Neural progenitor cell (in vitro differentiated cells): ENCODE data around the gene CHCHD6. TPM values are rescaled to one million over a fixed set of nuclear protein-coding genes. Genes with fewer than 3 reads are reported as not detected.

Experiments
- DNase-seq: peaks from one replicate; pipeline ENCODE4 v3.0.0-alpha.2; 2016; ENCODE audit warnings: low spot score
- H2AFZ ChIP-seq: fragments of 200-600 bp; sonication (generic); replicated peaks from 2 replicates; pipeline ENCODE4 v1.6.1; 2016; ENCODE audit warnings: antibody characterized with exemption
- H3F3A ChIP-seq: fragments of 200-600 bp; sonication (generic); 2 replicates; pipeline ENCODE4 v1.6.1; 2016; ENCODE audit warnings: antibody characterized with exemption, low read depth
- H3K27ac ChIP-seq: fragments of 200-600 bp; sonication (generic); 2 replicates; pipeline ENCODE4 v1.5.1; 2016; ENCODE audit warnings: mild to moderate bottlenecking
- H3K27me3 ChIP-seq: fragments of 200-600 bp; sonication (generic); 2 replicates; pipeline ENCODE4 v1.6.1; 2016; ENCODE audit warnings: mild to moderate bottlenecking, moderate library complexity
- H3K36me3 ChIP-seq: fragments of 200-600 bp; sonication (generic); 2 replicates; pipeline ENCODE4 v1.5.1; 2016
- H3K4me1 ChIP-seq: fragments of 200-600 bp; sonication (generic); 2 replicates; pipeline ENCODE4 v1.6.1; 2016; ENCODE audit warnings: mixed run types
- H3K4me2 ChIP-seq: fragments of 200-600 bp; sonication (generic); 2 replicates; pipeline ENCODE4 v1.6.1; 2016
- H3K4me3 ChIP-seq: fragments of 200-600 bp; sonication (generic); 2 replicates; pipeline ENCODE4 v1.5.1; 2016
- H3K79me2 ChIP-seq: fragments of 200-600 bp; sonication (generic); 2 replicates; pipeline ENCODE4 v1.6.1; 2016; ENCODE audit warnings: low read depth
- H3K9ac ChIP-seq: fragments of 200-600 bp; sonication (generic); 2 replicates; pipeline ENCODE4 v1.6.1; 2016
- H3K9me3 ChIP-seq: fragments of 200-600 bp; sonication (generic); 2 replicates; pipeline ENCODE4 v1.5.1; 2016; ENCODE audit warnings: low read depth
- H4K20me1 ChIP-seq: fragments of 200-600 bp; sonication (generic); 2 replicates; pipeline ENCODE4 v1.6.1; 2016; ENCODE audit warnings: low read depth
- H3K27ac Mint-ChIP-seq: 3 replicates; pipeline ENCODE4 v1.8.0; 2021; ENCODE audit warnings: mixed read lengths
- H3K27me3 Mint-ChIP-seq: 2 replicates; pipeline ENCODE4 v1.8.0; 2022; ENCODE audit warnings: low read depth, mild to moderate bottlenecking, inconsistent platforms, moderate library complexity, mixed read lengths; ENCODE audit not compliant: insufficient read depth
- H3K36me3 Mint-ChIP-seq: 3 replicates; pipeline ENCODE4 v1.8.0; 2021; ENCODE audit warnings: mixed read lengths
- H3K4me1 Mint-ChIP-seq: 3 replicates; pipeline ENCODE4 v1.8.0; 2021; ENCODE audit warnings: mixed read lengths
- H3K4me3 Mint-ChIP-seq: 3 replicates; pipeline ENCODE4 v1.8.0; 2021; ENCODE audit warnings: mild to moderate bottlenecking, moderate library complexity, mixed read lengths
- H3K9me3 Mint-ChIP-seq: 3 replicates; pipeline ENCODE4 v1.8.0; 2020; ENCODE audit warnings: mixed read lengths
- EZH2 ChIP-seq: fragments of 200-600 bp; sonication (generic); IDR thresholded peaks from 2 replicates; pipeline ENCODE4 v1.6.1; 2017; ENCODE audit warnings: antibody characterized with exemption, mild to moderate bottlenecking, moderate library complexity
- EZH2phosphoT487 ChIP-seq: fragments of 200-600 bp; sonication (generic); IDR thresholded peaks from 2 replicates; pipeline ENCODE4 v1.6.1; 2017; ENCODE audit warnings: antibody characterized with exemption
- total RNA-seq: library from RNA; depleted of rRNA; stranded (reverse); fragments of >200 nt; gene quantifications from 2 replicates; pipeline ENCODE4 v1.2.3, GENCODE V29; 2015; ENCODE audit warnings: low replicate concordance
- TF ChIP-seq, protein P1 (sequence below): fragments of 200-600 bp; sonication (generic); IDR thresholded peaks from 2 replicates; pipeline ENCODE4 v1.5.1; 2017; ENCODE audit warnings: antibody characterized with exemption, mild to moderate bottlenecking

Gene CHCHD6
- total RNA-seq, 1 donor from 2014 or later = 35.7 TPM

GRCh38 chr3:126985132-126985985 is 281.3 kb downstream of the CHCHD6 start:
- H4K20me1 ChIP-seq = peaks cover 68% of the 10 kb centered on the region
- Mint-ChIP-seq H3K27me3 (peaks cover 8% of the 10 kb centered on the region), H3K4me1 (peaks cover 8% of the 10 kb centered on the region), H3K9me3 (no peaks in the 10 kb centered on the region), H3K27ac (no peak overlapping the region), H3K36me3 (peaks cover 2% of the 10 kb centered on the region), H3K4me3 (peak overlapping the region; percentile 83)
- no peak overlapping the region for H2AFZ ChIP-seq
- peak overlapping the region; percentile 98 for H3K4me3 ChIP-seq
- H3K4me1 ChIP-seq = peaks cover 13% of the 10 kb centered on the region
- no peak overlapping the region for H3K9ac ChIP-seq
- H3K27me3 ChIP-seq = peaks cover 14% of the 10 kb centered on the region
- peak overlapping the region; percentile 98 for H3K4me2 ChIP-seq
- peaks cover 67% of the 10 kb centered on the region for H3K79me2 ChIP-seq
- no peaks in the 10 kb centered on the region for H3K9me3 ChIP-seq
- H3K27ac ChIP-seq = no peak overlapping the region
- no peaks in the 10 kb centered on the region for H3K36me3 ChIP-seq
- H3F3A ChIP-seq = no peaks in the 10 kb centered on the region
- TF ChIP-seq EZH2phosphoT487 = no peak
- TF ChIP-seq, protein P1, sequence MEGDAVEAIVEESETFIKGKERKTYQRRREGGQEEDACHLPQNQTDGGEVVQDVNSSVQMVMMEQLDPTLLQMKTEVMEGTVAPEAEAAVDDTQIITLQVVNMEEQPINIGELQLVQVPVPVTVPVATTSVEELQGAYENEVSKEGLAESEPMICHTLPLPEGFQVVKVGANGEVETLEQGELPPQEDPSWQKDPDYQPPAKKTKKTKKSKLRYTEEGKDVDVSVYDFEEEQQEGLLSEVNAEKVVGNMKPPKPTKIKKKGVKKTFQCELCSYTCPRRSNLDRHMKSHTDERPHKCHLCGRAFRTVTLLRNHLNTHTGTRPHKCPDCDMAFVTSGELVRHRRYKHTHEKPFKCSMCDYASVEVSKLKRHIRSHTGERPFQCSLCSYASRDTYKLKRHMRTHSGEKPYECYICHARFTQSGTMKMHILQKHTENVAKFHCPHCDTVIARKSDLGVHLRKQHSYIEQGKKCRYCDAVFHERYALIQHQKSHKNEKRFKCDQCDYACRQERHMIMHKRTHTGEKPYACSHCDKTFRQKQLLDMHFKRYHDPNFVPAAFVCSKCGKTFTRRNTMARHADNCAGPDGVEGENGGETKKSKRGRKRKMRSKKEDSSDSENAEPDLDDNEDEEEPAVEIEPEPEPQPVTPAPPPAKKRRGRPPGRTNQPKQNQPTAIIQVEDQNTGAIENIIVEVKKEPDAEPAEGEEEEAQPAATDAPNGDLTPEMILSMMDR = peak; percentile 26
- peak; percentile 59 for DNase-seq

GRCh38 chr3:126986001-126986400 is 282.0 kb downstream of the CHCHD6 start:
- Histone ChIP-seq H3F3A (no peaks in the 10 kb centered on the region), H3K36me3 (no peaks in the 10 kb centered on the region), H3K4me1 (peaks cover 13% of the 10 kb centered on the region), H4K20me1 (peaks cover 75% of the 10 kb centered on the region), H3K27ac (no peak overlapping the region), H3K79me2 (peaks cover 74% of the 10 kb centered on the region), H2AFZ (no peak overlapping the region), H3K9me3 (no peaks in the 10 kb centered on the region), H3K4me2 (no peak overlapping the region), H3K27me3 (peaks cover 14% of the 10 kb centered on the region), H3K4me3 (no peak overlapping the region), H3K9ac (no peak overlapping the region)
- TF ChIP-seq EZH2 = no peak
- TF ChIP-seq EZH2phosphoT487 = no peak
- TF ChIP-seq, protein P1 = no peak
- Mint-ChIP-seq H3K27ac (no peak overlapping the region), H3K9me3 (no peaks in the 10 kb centered on the region), H3K4me3 (no peak overlapping the region), H3K36me3 (peaks cover 2% of the 10 kb centered on the region), H3K27me3 (peaks cover 5% of the 10 kb centered on the region), H3K4me1 (peaks cover 12% of the 10 kb centered on the region)
- DNase-seq = no peak

- Histone ChIP-seq H4K20me1 (peaks cover 86% of the 10 kb centered on the region), H3F3A (no peaks in the 10 kb centered on the region), H3K9me3 (no peaks in the 10 kb centered on the region), H3K4me2 (no peak overlapping the region), H3K27ac (no peak overlapping the region), H3K79me2 (peaks cover 85% of the 10 kb centered on the region), H2AFZ (no peak overlapping the region), H3K36me3 (no peaks in the 10 kb centered on the region), H3K4me3 (no peak overlapping the region), H3K4me1 (peaks cover 13% of the 10 kb centered on the region), H3K9ac (no peak overlapping the region), H3K27me3 (peaks cover 3% of the 10 kb centered on the region)
- Mint-ChIP-seq H3K4me3 (no peak overlapping the region), H3K27ac (no peak overlapping the region), H3K36me3 (peaks cover 2% of the 10 kb centered on the region), H3K4me1 (peaks cover 14% of the 10 kb centered on the region), H3K27me3 (peaks cover 3% of the 10 kb centered on the region), H3K9me3 (no peaks in the 10 kb centered on the region)
- TF ChIP-seq EZH2phosphoT487 (no peak), EZH2 (no peak)
- TF ChIP-seq, protein P1 = no peak
- no peak for DNase-seq
These were observed 283.1 kb downstream of the CHCHD6 start for GRCh38 chr3:126987129-126987528.
